ENCODE measurements around the gene DPAGT1. TPM values are rescaled to one million over a fixed set of nuclear protein-coding genes. Genes with fewer than 3 reads are reported as not detected.

DPAGT1 gene
- total and polyA plus RNA-seq, 2 of the 8 experiments (the other 6 are each of a cell fraction or from before 2014, with no cell fraction given): 59.8 to 236 TPM

- Histone ChIP-seq H3K23ac (ENCODE audit: insufficient read length) (no peak overlapping the region), H3K79me2 (ENCODE audit: control insufficient read depth in 1 of 2, insufficient read depth in 2 of 2, low read length in 2 of 2) (peaks cover 9 to 32% of the 10 kb centered on the region in 2 experiments), H3K79me1 (ENCODE audit: low read depth, low read length) (peaks cover 16% of the 10 kb centered on the region), H3K23me2 (ENCODE audit: low read depth, low read length) (peaks cover 7% of the 10 kb centered on the region; the same call in 1 of the 2 replicates), H3K36me3 (ENCODE audit: control insufficient read depth in 2 of 4, insufficient read depth in 4 of 4, low read length in 3 of 4) (peaks cover 3 to 33% (median 13%) of the 10 kb centered on the region in 4 experiments; a peak in 5 of 8 replicates), H3K4me1 (replicated peaks in 1 of 4; ENCODE audit: control insufficient read depth in 3 of 4, insufficient read depth in 4 of 4, low read length in 3 of 4) (peaks cover 0 to 14% (median 4%) of the 10 kb centered on the region in 4 experiments; a peak in 6 of 7 replicates), H3K4me3 (ENCODE audit: extremely low read depth in 1 of 4, insufficient read depth in 2 of 4, low read depth in 3 of 4, low read length in 4 of 4) (no peak overlapping the region), H4K91ac (replicated peaks; ENCODE audit: insufficient read length, low read length) (no peak overlapping the region), H3K14ac (ENCODE audit: insufficient read length) (no peak overlapping the region), H4K8ac (ENCODE audit: extremely low read depth, insufficient read depth, low read length) (no peak overlapping the region), H3K4ac (replicated peaks; ENCODE audit: insufficient read length, low read depth, low read length) (no peak overlapping the region), H3K9me3 (ENCODE audit: insufficient read depth in 2 of 2, low read depth in 1 of 2, low read length in 1 of 2) (no peaks in the 10 kb centered on the region), H2BK120ac (replicated peaks; ENCODE audit: low read depth, low read length) (no peak overlapping the region), H2BK12ac (ENCODE audit: low read depth, low read length) (no peak overlapping the region), H2BK20ac (ENCODE audit: low read length) (no peak overlapping the region), H4K5ac (ENCODE audit: insufficient read length, low read depth, low read length) (no peak overlapping the region), H2BK15ac (ENCODE audit: low read length) (no peak overlapping the region), H2BK5ac (ENCODE audit: low read depth, low read length) (no peak overlapping the region), H2AFZ (ENCODE audit: low read length) (no peak overlapping the region), H3K4me2 (ENCODE audit: insufficient read depth in 1 of 2, low read depth in 2 of 2, low read length in 2 of 2) (no peak overlapping the region), H3K27ac (ENCODE audit: low read depth, low read length) (no peak overlapping the region), H2AK5ac (ENCODE audit: low read depth, low read length) (no peak overlapping the region), H3K18ac (ENCODE audit: extremely low read depth, low read length) (no peak overlapping the region), H3K56ac (replicated peaks; ENCODE audit: insufficient read length, low read depth, low read length) (no peak overlapping the region), H4K20me1 (replicated peaks in 1 of 2; ENCODE audit: control insufficient read depth in 1 of 2, insufficient read depth in 2 of 2, low read length in 2 of 2) (peaks cover 10 to 14% of the 10 kb centered on the region in 2 experiments), H3K9ac (replicated peaks in 1 of 4; ENCODE audit: extremely low read depth in 1 of 4, low read depth in 3 of 4, low read length in 3 of 4) (no peak overlapping the region), H3K27me3 (replicated peaks in 1 of 4; ENCODE audit: control insufficient read depth in 3 of 4, extremely low read depth in 1 of 4, insufficient read depth in 3 of 4, low read length in 3 of 4) (no peaks in the 10 kb centered on the region)
- CTCF ChIA-PET (ENCODE audit: partially characterized antibody): interaction anchor here (0.6 kb wide), 1 partner anchor 38 kb away, joined by 3 read pairs; no protein-coding TSS in a partner anchor
- DNase-seq (ENCODE audit: low read depth in 1 of 2, low spot score in 2 of 2) (no peak), FAIRE-seq (no peak)
- no peak for TF ChIP-seq SP1 (IDR thresholded peaks at IDR 0.05; ENCODE audit: low read depth, low read length)
- TF ChIP-seq SUZ12 (IDR thresholded peaks at IDR 0.05; ENCODE audit: low read length): no peak
- no peak for TF ChIP-seq CBX8 (IDR thresholded peaks at IDR 0.05; ENCODE audit: borderline replicate concordance, low read depth, low read length)
- no peak for TF ChIP-seq GTF2F1 (IDR thresholded peaks at IDR 0.05; ENCODE audit: borderline replicate concordance, low read depth, low read length)
- no peak for TF ChIP-seq FOSL1 (IDR thresholded peaks at IDR 0.05; ENCODE audit: insufficient read depth, low read depth, low read length)
- TF ChIP-seq SRF (IDR thresholded peaks at IDR 0.05; ENCODE audit: low read depth, low read length): no peak
- no peak for TF ChIP-seq JUND (IDR thresholded peaks at IDR 0.05; ENCODE audit: low read length)
- 88% methylated on average over 9 of the region's 9 CpGs; no CpG with 5 or more reads in 1 of the 2 experiments for WGBS, 2 experiments (ENCODE audit: extremely low coverage in 1 of 2, insufficient coverage in 1 of 2, insufficient read length in 1 of 2, insufficient replicate concordance in 2 of 2, low coverage in 1 of 2, low lambda C conversion rate in 2 of 2, missing lambda C conversion rate in 1 of 2)
- POLR2A ChIA-PET (ENCODE audit: partially characterized antibody): interaction anchor here (0.9 to 9.2 kb wide), 6 partner anchors 8 to 235 kb away, joined by 3 to 141 read pairs (median 4); partner anchors contain the start of genes C2CD2L and DPAGT1
Observed at GRCh38 chr11:119088406-119088805, 13.2 kb downstream of the DPAGT1 start.
